IMR-90 (cell line): ENCODE data around the gene ZNF236. TPM values are rescaled to one million over a fixed set of nuclear protein-coding genes. Genes with fewer than 3 reads are reported as not detected.

ENCODE experiments used
- ATAC-seq: fragments of 200-7000 bp; cut with Tn5 transposase; 2 replicates; pipeline ENCODE4 v1.9.1; 2020; ENCODE audit warnings: low read depth, mild to moderate bottlenecking, moderate library complexity
- BruUV-seq: library from RNA; stranded (reverse); fragments of 400-500 nt; replicated peaks from 2 replicates; lab custom pipeline; 2021; lab: Mats Ljungman, UMichigan
- CTCF ChIA-PET: fragments of 300-600 bp; formaldehyde crosslinking; extraction: SDS; loops from one replicate; lab custom pipeline; 2021; ENCODE audit warnings: antibody characterized with exemption; lab: Yijun Ruan, JAX
- POLR2A ChIA-PET: fragments of 300-600 bp; sonication (Branson Sonifier 250); formaldehyde crosslinking; loops from one replicate; lab custom pipeline; 2022; ENCODE audit warnings: antibody characterized with exemption; ENCODE audit not compliant: unreplicated experiment; lab: Charles Lee
- DNase-seq: peaks from one replicate; pipeline ENCODE4 v3.0.0; 2013
- H2AFZ ChIP-seq: replicated peaks from 2 replicates; pipeline ENCODE3; 2013; ENCODE audit warnings: low read length, mild to moderate bottlenecking; ENCODE audit not compliant: poor library complexity
- H2AK5ac ChIP-seq: 2 replicates; pipeline ENCODE4 v1.6.1; 2013; ENCODE audit warnings: low read depth, low read length, inconsistent platforms
- H2AK9ac ChIP-seq: replicated peaks from 2 replicates; pipeline ENCODE3; 2013; ENCODE audit warnings: mild to moderate bottlenecking, low read depth, low read length, moderate library complexity; ENCODE audit not compliant: poor library complexity
- H2BK120ac ChIP-seq: 2 replicates; pipeline ENCODE4 v1.6.1; 2013; ENCODE audit warnings: low read depth, low read length, inconsistent platforms
- H2BK15ac ChIP-seq: 3 replicates; pipeline ENCODE4 v1.6.1; 2013; ENCODE audit warnings: low read depth, low read length, inconsistent platforms
- H2BK20ac ChIP-seq: 2 replicates; pipeline ENCODE4 v1.6.1; 2013; ENCODE audit warnings: low read depth, mild to moderate bottlenecking, inconsistent platforms, low read length, moderate library complexity
- H2BK5ac ChIP-seq: 2 replicates; pipeline ENCODE4 v1.6.1; 2013; ENCODE audit warnings: mild to moderate bottlenecking, low read depth, low read length, inconsistent platforms; ENCODE audit not compliant: poor library complexity, severe bottlenecking
- H3K14ac ChIP-seq: replicated peaks from 2 replicates; pipeline ENCODE4 v1.6.1; 2013; ENCODE audit warnings: low read depth, low read length, inconsistent platforms
- H3K18ac ChIP-seq: 2 replicates; pipeline ENCODE4 v1.6.1; 2013; ENCODE audit warnings: low read depth, low read length, control low read depth
- H3K23ac ChIP-seq: 2 replicates; pipeline ENCODE4 v1.6.1; 2013; ENCODE audit warnings: low read depth, low read length, inconsistent platforms
- H3K27ac ChIP-seq: 2 replicates; pipeline ENCODE4 v1.5.1; 2013; ENCODE audit warnings: mild to moderate bottlenecking, control low read depth, low read length; ENCODE audit not compliant: insufficient read depth
- H3K27me3 ChIP-seq: 2 replicates; pipeline ENCODE4 v1.6.1; 2013; ENCODE audit warnings: low read length; ENCODE audit not compliant: control insufficient read depth, insufficient read depth
- H3K36me3 ChIP-seq: 2 replicates; pipeline ENCODE4 v1.6.1; 2013; ENCODE audit warnings: low read length, mixed read lengths; ENCODE audit not compliant: control insufficient read depth, insufficient read depth
- H3K4ac ChIP-seq: 2 replicates; pipeline ENCODE4 v1.6.1; 2013; ENCODE audit warnings: low read depth, low read length, inconsistent platforms
- H3K4me1 ChIP-seq: 2 replicates; pipeline ENCODE4 v1.6.1; 2013; ENCODE audit warnings: low read length, mixed read lengths; ENCODE audit not compliant: control insufficient read depth, insufficient read depth
- H3K4me2 ChIP-seq: 2 replicates; pipeline ENCODE4 v1.6.1; 2013; ENCODE audit warnings: low read depth, mild to moderate bottlenecking, control low read depth, low read length, moderate library complexity
- H3K4me3 ChIP-seq: 2 replicates; pipeline ENCODE4 v1.5.1; 2013; ENCODE audit warnings: low read depth, mild to moderate bottlenecking, control low read depth, low read length, moderate library complexity; ENCODE audit not compliant: insufficient read depth
- H3K56ac ChIP-seq: 2 replicates; pipeline ENCODE4 v1.6.1; 2013; ENCODE audit warnings: low read length, inconsistent platforms; ENCODE audit not compliant: insufficient read depth; ENCODE audit errors: extremely low read depth
- H3K79me1 ChIP-seq, 2 experiments: 2 replicates each; pipeline ENCODE4 v1.6.1; 2013; ENCODE audit warnings: low read length in 2 of 2, inconsistent platforms in 1 of 2, low read depth in 1 of 2
- H3K9ac ChIP-seq: 2 replicates; pipeline ENCODE4 v1.6.1; 2013; ENCODE audit warnings: low read depth, low read length, control low read depth
- H3K9me1 ChIP-seq: 2 replicates; pipeline ENCODE4 v1.6.1; 2013; ENCODE audit warnings: low read length, inconsistent platforms; ENCODE audit not compliant: insufficient read depth
- H3K9me3 ChIP-seq: 2 replicates; pipeline ENCODE4 v1.6.1; 2013; ENCODE audit warnings: low read length; ENCODE audit not compliant: control insufficient read depth, insufficient read depth
- H4K20me1 ChIP-seq: 2 replicates; pipeline ENCODE4 v1.6.1; 2013; ENCODE audit warnings: low read length, inconsistent platforms; ENCODE audit not compliant: insufficient read depth
- H4K5ac ChIP-seq: 2 replicates; pipeline ENCODE4 v1.6.1; 2013; ENCODE audit warnings: mild to moderate bottlenecking, low read depth, low read length, control low read depth
- H4K8ac ChIP-seq, 2 experiments: 2 replicates each; pipeline ENCODE4 v1.6.1; 2013; ENCODE audit warnings: low read depth in 2 of 2, low read length in 2 of 2, control low read depth in 1 of 2, inconsistent platforms in 1 of 2
- H4K91ac ChIP-seq: 2 replicates; pipeline ENCODE4 v1.6.1; 2013; ENCODE audit warnings: low read depth, low read length, inconsistent platforms; ENCODE audit not compliant: insufficient read depth
- MAZ ChIP-seq: IDR thresholded peaks from 2 replicates; pipeline ENCODE4 v1.6.1; 2012; ENCODE audit warnings: low read depth, mild to moderate bottlenecking, low read length, improper control_type of control experiment, moderate library complexity, borderline replicate concordance
- WGBS, 2 experiments: methylation state at CpG; one replicate each; pipeline versions ENCODE4 v1.1.5 to v1.1.7; 2013; ENCODE audit warnings: missing lambda C conversion rate in 2 of 2; ENCODE audit not compliant: insufficient read length in 1 of 2; ENCODE audit errors: extremely low coverage in 2 of 2; 5-methylcytosine and 5-hydroxymethylcytosine counted together
- dilution Hi-C: fragments of 300-500 bp; cut with HindIII; formaldehyde crosslinking; loops from one replicate; pipeline ENCODE4 v1.14.3; 2018; ENCODE audit warnings: low sequenced_read_pairs; ENCODE audit not compliant: unreplicated experiment
- in situ Hi-C: fragments of 300-500 bp; cut with MboI; formaldehyde crosslinking; loops from 3 replicates; pipeline ENCODE4 v1.14.3; 2019; ENCODE audit warnings: low sequenced_read_pairs, inconsistent platforms, mixed read lengths
- intact Hi-C: fragments of 100-400 bp; cut with micrococcal nuclease; formaldehyde crosslinking; loops from 2 replicates; pipeline ENCODE4 v1.10.0; 2022
- polyA plus RNA-seq, 3 experiments: library from polyadenylated mRNA; depleted of rRNA; stranded (reverse); fragments of >200 nt; gene quantifications; 2 replicates each; pipeline ENCODE4 v1.2.3, GENCODE V29; 2012; ENCODE audit warnings: low replicate concordance in 1 of 3
- total RNA-seq: library from RNA; depleted of rRNA; stranded (reverse); fragments of >200 nt; gene quantifications from 2 replicates; pipeline ENCODE4 v1.2.3, GENCODE V29; 2012

Gene ZNF236
- total and polyA plus RNA-seq, 2 of the 4 experiments (the other 2 are of a cell fraction) = 3.6 to 9.7 TPM

- intact Hi-C loops = no loop called here
Measured at GRCh38 chr18:76978616-76979015, 156.3 kb downstream of the ZNF236 start.

More at GRCh38 chr18:76978616-76979015, 156.3 kb downstream of the ZNF236 start:
- H2AK9ac ChIP-seq = no peak overlapping the region
- DNase-seq (no peak), ATAC-seq (no peak)
- no peak overlapping the region for H3K4ac ChIP-seq
- no peak overlapping the region for H3K4me3 ChIP-seq
- no peak overlapping the region for H3K18ac ChIP-seq
- in situ Hi-C loops (no loop called here), dilution Hi-C loops (no loop called here)
- H4K5ac ChIP-seq = no peak overlapping the region
- no peak overlapping the region for H3K27ac ChIP-seq
- no peaks in the 10 kb centered on the region; the same call in 1 of the 2 replicates for H3K4me1 ChIP-seq
- no peaks in the 10 kb centered on the region for H3K79me1 ChIP-seq
- H3K9me3 ChIP-seq = no peaks in the 10 kb centered on the region
- H3K9me1 ChIP-seq = no peaks in the 10 kb centered on the region
- no peak overlapping the region for H2BK15ac ChIP-seq
- WGBS, 2 experiments = 100% methylated on average over 1 of the region's 14 CpGs; no CpG with 5 or more reads in 1 of the 2 experiments
- H4K8ac ChIP-seq = no peak overlapping the region
- H3K14ac ChIP-seq = no peak overlapping the region
- ChIA-PET CTCF (no interaction called here), POLR2A (no interaction called here)
- no peak overlapping the region for H2AFZ ChIP-seq
- no peak overlapping the region for H3K23ac ChIP-seq
- no peak overlapping the region for H2AK5ac ChIP-seq
- H3K36me3 ChIP-seq = no peaks in the 10 kb centered on the region; the same call in 1 of the 2 replicates
- H4K20me1 ChIP-seq = no peaks in the 10 kb centered on the region
- H3K9ac ChIP-seq = no peak overlapping the region
- BruUV-seq = no TSS peak
- no peaks in the 10 kb centered on the region for H3K27me3 ChIP-seq
- no peak overlapping the region for H2BK20ac ChIP-seq
- no peak for TF ChIP-seq MAZ
- no peak overlapping the region for H4K91ac ChIP-seq
- H2BK5ac ChIP-seq = no peak overlapping the region
- H2BK120ac ChIP-seq = no peak overlapping the region
- no peak overlapping the region for H3K4me2 ChIP-seq
- no peak overlapping the region for H3K56ac ChIP-seq
